Measurements from ENCODE around the gene SAMD11. TPM values are rescaled to one million over a fixed set of nuclear protein-coding genes. Genes with fewer than 3 reads are reported as not detected.
A peak's percentile ranks its signal among the peaks of the same experiment; 100 is the strongest.

The SAMD11 gene
- total and polyA plus RNA-seq, 2 of the 13 experiments (the other 11 are each of a cell fraction or from before 2014, with no cell fraction given): 0.11 TPM; not detected in 1

DNA sequence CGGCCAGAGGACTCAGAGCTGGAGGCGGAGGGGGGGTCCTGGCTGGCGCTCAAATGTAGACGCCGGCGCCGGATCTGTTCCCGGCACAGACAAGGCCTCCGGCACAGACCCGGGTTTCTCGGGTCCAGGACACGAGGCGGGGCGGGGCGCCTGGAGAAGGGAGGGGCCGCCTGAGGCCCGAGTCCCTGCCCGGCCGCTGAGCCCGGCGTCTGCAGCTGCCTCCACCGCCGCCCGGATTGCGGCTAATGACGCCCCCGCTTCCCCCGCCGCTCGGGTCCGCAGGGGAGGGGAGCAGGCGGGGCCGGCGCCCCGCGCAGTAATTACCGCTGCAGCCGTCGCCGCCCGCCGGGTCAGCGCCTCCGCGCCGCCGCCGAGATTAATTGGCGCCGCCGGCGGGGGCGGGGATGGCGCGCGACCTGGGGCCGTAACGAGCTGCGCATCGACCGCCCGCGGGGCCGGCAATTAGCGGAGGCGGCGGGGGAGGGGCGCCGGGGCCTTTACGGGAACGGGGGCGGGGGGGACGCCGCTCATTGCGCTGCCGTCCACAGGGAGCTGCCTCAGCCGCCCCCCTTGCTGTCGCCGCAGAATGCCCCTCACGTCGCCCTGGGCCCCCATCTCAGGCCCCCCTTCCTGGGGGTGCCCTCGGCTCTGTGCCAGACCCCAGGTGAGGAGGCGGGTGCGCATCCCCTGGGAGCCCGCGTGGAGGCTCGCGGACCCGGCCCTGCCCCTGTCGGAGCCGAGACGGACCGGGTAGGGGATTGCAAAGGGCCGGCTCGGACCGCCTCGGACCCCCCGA lies 18.1 kb downstream of the SAMD11 start (continued):
- peak; percentile 49 for TF ChIP-seq AGO1 (IDR thresholded peaks at IDR 0.05; ENCODE audit: low read depth, low read length, poor library complexity, severe bottlenecking)
- 0 out of 2 replicates have a peak, but pooled peaks have one; percentile 32 for TF ChIP-seq ZNF777 (CRISPR knock-in tag; IDR thresholded peaks at IDR 0.05)
- TF ChIP-seq TBX2 (CRISPR knock-in tag; IDR thresholded peaks at IDR 0.05; ENCODE audit: borderline replicate concordance): peak; percentile 40; the same call in 1 of the 2 replicates
- no peak for TF ChIP-seq ETV6 (CRISPR knock-in tag; conservative IDR thresholded peaks at IDR 0.05)
- no peak for TF ChIP-seq HOXA7 (CRISPR knock-in tag; IDR thresholded peaks at IDR 0.05)
- TF ChIP-seq SALL1 (CRISPR knock-in tag; IDR thresholded peaks at IDR 0.05): peak; percentile 11; the same call in 1 of the 2 replicates
- TF ChIP-seq ZNF766 (CRISPR knock-in tag; IDR thresholded peaks at IDR 0.05; ENCODE audit: borderline replicate concordance): no peak
- no peak for TF ChIP-seq NFKB2 (CRISPR knock-in tag; IDR thresholded peaks at IDR 0.05; ENCODE audit: borderline replicate concordance)
- TF ChIP-seq SKI (IDR thresholded peaks at IDR 0.05; ENCODE audit: partially characterized antibody): peak; percentile 48
- TF ChIP-seq MAZ (IDR thresholded peaks at IDR 0.05; ENCODE audit: borderline replicate concordance, low read depth, low read length): no peak
- TF ChIP-seq MAZ (CRISPR knock-in tag; IDR thresholded peaks at IDR 0.05; ENCODE audit: low read depth): peak; percentile 64; the same call in 1 of the 2 replicates
- no peak for TF ChIP-seq ZNF746 (CRISPR knock-in tag; IDR thresholded peaks at IDR 0.05)
- TF ChIP-seq SP5 (CRISPR knock-in tag; IDR thresholded peaks at IDR 0.05; ENCODE audit: borderline replicate concordance, low read depth): peak; percentile 22; the same call in 1 of the 2 replicates
- TF ChIP-seq, protein P1, sequence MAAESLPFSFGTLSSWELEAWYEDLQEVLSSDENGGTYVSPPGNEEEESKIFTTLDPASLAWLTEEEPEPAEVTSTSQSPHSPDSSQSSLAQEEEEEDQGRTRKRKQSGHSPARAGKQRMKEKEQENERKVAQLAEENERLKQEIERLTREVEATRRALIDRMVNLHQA (CRISPR knock-in tag; IDR thresholded peaks at IDR 0.05): no peak
- TF ChIP-seq, protein P2, sequence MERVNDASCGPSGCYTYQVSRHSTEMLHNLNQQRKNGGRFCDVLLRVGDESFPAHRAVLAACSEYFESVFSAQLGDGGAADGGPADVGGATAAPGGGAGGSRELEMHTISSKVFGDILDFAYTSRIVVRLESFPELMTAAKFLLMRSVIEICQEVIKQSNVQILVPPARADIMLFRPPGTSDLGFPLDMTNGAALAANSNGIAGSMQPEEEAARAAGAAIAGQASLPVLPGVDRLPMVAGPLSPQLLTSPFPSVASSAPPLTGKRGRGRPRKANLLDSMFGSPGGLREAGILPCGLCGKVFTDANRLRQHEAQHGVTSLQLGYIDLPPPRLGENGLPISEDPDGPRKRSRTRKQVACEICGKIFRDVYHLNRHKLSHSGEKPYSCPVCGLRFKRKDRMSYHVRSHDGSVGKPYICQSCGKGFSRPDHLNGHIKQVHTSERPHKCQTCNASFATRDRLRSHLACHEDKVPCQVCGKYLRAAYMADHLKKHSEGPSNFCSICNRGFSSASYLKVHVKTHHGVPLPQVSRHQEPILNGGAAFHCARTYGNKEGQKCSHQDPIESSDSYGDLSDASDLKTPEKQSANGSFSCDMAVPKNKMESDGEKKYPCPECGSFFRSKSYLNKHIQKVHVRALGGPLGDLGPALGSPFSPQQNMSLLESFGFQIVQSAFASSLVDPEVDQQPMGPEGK (CRISPR knock-in tag; IDR thresholded peaks at IDR 0.05): peak; percentile 65; the same call in 1 of the 2 replicates

All from HepG2 (cell line).